GM18505 (cell line): ENCODE measurements around the gene PAAF1.

ENCODE experiments used
- ATAC-seq: cut with Tn5 transposase; IDR thresholded peaks from one replicate; pipeline ENCODE4 v1.9.1; 2021; ENCODE audit not compliant: unreplicated experiment
- POLR2A ChIP-seq: IDR thresholded peaks from 4 replicates; pipeline ENCODE4 v1.6.1; 2011; ENCODE audit warnings: borderline replicate concordance; ENCODE audit not compliant: insufficient read depth, insufficient read length; ENCODE audit errors: extremely low read depth

Gene PAAF1

DNA sequence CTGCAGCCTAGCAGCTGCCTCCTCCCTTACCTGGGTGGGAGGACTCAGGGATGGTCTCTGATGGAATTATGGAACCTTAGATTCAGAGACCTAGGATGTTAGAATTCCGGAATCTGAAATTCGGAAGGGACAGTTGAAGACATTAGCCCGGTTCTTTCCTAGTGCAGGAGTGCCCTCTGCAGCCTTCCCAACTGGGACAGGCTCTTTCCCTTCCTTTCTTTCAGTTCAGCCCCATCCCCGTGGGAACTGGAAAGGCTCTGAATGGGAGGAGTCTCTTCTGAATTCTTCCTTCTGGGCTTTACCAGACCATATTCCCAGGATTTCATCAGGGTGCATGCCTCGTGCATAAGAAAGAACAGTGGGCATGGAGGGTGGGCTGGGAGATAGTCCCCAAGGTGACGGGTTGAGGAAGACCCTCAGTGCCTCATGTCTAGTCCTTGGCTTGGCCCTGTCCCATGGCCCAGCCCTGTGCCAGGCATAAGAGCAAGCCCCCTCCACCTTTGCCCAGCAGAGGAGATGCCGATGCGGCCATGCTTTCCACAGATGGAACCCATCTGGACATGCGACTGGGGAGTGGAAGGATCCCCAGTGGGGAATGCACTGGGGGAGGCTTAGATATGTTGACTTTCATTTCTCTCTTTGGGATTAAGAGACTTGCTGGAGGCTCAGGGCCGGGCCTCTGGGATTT, 88.4 kb downstream of the PAAF1 start:
- no peak for TF ChIP-seq POLR2A

GRCh38 chr11:73965764-73966121, 88.9 kb downstream of the PAAF1 start:
- TF ChIP-seq POLR2A = no peak
- ATAC-seq = no peak

More for the DNA sequence above, 88.4 kb downstream of the PAAF1 start:
- no peak for ATAC-seq

GRCh38 chr11:73968356-73968966, 91.7 kb downstream of the PAAF1 start:
- ATAC-seq = no peak
- TF ChIP-seq POLR2A = no peak

- peak; percentile 44 for TF ChIP-seq POLR2A
- no peak for ATAC-seq
Observed at GRCh38 chr11:73969091-73969490, 92.3 kb downstream of the PAAF1 start.

DNA sequence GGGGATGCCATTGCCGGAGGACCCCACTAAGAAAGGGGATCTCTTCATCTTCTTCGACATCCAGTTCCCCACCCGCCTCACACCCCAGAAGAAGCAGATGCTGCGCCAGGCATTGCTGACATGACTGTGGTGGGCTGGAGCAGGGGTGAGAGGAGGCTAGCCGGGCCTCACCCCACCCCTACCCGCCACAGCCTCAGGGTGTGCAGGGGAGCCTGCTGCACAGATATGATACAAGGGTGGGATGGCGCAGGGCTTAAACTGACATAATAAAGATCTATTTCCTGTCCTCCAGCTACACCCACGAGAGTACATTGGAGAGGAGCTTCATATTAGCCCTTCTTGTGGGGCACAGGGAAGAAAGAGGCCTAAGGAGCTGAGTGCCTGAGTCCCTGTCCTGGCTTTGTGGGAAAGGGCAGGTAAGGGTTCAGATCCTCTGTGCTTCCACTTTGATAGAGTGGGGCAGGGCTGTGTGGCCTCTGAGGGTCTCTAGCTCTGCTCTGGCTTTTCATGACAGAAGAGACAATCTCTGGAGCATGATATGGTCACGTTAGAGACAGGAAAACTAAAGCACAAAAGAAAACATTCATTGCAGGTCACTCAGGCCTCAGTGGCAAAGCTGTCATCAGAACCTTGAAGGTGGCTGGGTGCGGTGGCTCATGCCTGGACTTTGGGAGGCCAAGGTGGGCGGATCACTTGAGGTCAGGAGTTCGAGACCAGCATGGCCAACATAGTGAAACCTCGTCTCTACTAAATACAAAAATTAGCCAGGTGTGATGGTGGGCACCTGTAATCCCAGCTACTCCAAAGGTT, 93.4 kb downstream of the PAAF1 start:
- no peak for ATAC-seq
- TF ChIP-seq POLR2A = no peak

- ATAC-seq = no peak
- peak; percentile 62 for TF ChIP-seq POLR2A
Observed at GRCh38 chr11:73971175-73971719, 94.4 kb downstream of the PAAF1 start.

GRCh38 chr11:73972187-73972586, 95.4 kb downstream of the PAAF1 start:
- TF ChIP-seq POLR2A = peak; percentile 40

GRCh38 chr11:73972620-73973449, 96.0 kb downstream of the PAAF1 start:
- peak; percentile 17 for TF ChIP-seq POLR2A
- no peak for ATAC-seq

More at GRCh38 chr11:73972187-73972586, 95.4 kb downstream of the PAAF1 start:
- no peak for ATAC-seq

- ATAC-seq = no peak
Observed at GRCh38 chr11:73974604-73975478, 98.0 kb downstream of the PAAF1 start.

DNA sequence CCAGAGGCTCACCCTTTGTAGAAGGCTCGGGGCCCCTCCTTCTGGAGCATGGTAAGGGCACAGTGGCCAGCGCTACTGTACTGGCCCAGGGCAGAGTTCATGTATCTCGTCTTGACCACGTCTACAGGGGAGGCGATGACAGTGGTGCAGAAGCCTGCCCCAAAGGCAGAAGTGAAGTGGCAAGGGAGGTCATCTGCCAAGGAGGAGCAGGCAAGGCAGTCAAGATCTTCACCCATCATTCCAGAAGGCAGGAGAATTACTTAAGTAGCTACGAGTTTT, 98.6 kb downstream of the PAAF1 start:
- TF ChIP-seq POLR2A = peak; percentile 29
- no peak for ATAC-seq

More at GRCh38 chr11:73974604-73975478, 98.0 kb downstream of the PAAF1 start:
- TF ChIP-seq POLR2A = no peak

GRCh38 chr11:73976451-73977151, 99.8 kb downstream of the PAAF1 start:
- peak; percentile 11 for TF ChIP-seq POLR2A
- ATAC-seq = no peak

- ATAC-seq = no peak
- TF ChIP-seq POLR2A = no peak
Observed at GRCh38 chr11:73977856-73978519, 101.2 kb downstream of the PAAF1 start.
